Activated effector memory CD4-positive, alpha-beta T cell treated with Interleukin-2 at 50 U/mL for 16 hours (primary cell): Measurements from ENCODE around the gene AHDC1.

ENCODE experiments used
- DNase-seq: peaks from one replicate; pipeline ENCODE4 v3.0.0-alpha.2; 2020

The AHDC1 gene

GRCh38 chr1:27596261-27596660 is 7.7 kb downstream of the AHDC1 start:
- no peak for DNase-seq

GRCh38 chr1:27595597-27595996 is 8.3 kb downstream of the AHDC1 start:
- no peak for DNase-seq

GRCh38 chr1:27594564-27595510 is 9.1 kb downstream of the AHDC1 start:
- DNase-seq: no peak

DNA sequence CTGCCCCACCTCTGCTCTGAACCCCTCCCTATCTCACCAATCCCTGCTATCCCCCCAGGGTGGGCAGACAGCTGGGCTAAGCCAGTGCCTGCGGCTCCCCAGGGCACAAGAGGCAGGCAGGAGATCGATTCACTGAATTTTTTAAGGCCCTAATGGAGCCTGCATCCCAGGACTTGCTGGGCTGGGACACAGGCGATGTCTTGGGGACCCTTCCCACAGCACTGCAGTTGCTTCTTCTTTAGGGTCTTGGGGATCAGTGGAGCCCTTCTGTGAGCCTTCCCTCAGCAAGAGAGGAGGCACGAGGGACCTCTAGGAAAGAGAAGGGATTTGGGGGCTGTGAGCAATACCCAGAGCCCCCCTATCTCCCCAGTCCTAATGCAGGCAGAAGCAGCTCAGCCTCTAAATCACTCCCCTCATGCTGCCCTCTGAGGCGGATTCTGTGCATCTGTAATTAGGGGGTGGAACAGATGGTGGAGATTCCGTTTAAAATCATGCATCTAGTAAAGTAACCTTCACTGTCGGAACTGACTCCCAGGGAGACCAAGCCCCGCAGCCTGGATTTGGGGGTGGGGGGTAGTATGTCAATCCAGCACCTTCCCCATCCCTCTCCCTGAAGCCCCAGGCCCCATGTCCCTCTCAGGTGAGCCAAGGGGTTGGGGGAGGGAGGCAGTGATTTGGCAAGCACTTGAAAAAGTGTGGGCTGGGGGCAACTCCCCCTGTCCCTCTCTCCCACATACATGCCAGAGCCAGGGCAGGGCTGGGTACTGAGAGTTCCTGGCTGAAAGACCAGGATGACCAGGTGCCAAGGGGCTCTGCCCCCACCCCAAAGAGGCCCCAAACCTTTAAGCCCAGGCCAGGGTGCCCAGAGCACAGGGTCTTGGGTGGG is 10.0 kb downstream of the AHDC1 start:
- DNase-seq: no peak

DNA sequence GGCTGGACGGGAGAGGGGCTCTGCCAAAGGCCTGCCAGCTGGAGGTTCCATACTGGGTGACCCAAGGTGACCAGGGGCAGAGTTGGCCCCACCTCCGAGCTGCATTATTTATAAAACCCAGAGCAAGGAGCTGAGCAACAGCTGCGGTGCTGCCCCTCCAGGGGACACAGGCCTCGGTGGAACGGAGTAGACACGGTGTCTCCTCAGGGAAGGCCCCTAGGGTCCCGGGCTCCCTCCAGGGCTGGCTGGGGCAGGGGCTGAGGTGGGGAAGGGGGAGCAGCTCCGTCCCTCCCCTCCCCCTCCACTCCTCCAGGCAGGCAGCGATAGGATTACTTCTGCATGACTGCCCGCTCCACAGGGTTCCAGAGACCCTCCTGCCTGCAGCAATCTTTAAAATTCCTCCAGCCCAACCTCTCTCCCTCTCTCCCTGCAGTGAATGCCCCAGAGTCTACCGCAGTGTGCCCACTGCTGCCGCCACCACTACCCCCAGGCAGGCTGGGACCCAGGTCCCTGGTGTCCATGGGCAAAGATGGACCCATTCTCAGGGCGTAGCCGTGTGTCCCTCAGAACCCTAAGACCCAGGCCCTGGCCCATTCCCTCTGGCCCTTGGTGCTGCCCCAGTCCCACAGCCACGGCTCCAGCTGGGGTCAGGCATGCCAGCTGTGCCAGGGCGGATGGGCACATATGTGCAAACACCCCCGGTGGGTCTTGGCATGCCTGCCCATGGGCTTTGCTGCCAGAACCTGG is 10.8 kb downstream of the AHDC1 start:
- no peak for DNase-seq

DNA sequence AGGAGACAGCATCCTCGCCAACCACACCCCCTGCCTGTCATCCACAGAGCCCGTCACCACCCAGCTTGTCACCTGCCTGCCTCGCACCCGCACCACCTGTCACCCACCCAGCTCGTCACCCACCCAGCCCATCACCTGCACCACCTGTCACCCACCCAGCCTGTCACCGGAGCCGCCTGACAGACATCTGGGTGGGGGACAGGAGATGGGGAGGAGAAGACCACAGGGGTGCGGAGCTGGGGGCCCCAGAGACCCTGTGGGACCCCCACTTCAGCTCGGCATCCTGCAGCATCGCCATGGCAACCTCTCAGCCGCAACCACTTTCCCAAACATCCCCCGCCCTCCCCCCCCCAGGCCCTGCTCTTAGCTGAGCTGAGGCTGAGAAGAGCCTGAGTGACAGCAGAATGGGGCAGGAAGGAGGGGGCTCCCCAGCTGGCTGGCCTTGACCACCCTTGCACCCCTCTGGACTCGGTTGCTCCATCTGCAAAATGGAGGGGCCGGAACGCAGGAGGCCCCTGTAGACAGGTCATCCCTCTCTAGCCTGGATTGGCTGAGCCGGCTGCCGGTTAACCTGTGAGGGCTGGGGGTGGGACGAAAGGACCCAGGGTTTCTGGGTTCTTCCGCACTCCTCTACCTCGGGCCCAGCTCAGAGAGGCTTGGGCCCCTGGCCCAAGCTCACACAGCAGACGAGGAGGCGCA is 11.6 kb downstream of the AHDC1 start:
- DNase-seq: no peak

DNA sequence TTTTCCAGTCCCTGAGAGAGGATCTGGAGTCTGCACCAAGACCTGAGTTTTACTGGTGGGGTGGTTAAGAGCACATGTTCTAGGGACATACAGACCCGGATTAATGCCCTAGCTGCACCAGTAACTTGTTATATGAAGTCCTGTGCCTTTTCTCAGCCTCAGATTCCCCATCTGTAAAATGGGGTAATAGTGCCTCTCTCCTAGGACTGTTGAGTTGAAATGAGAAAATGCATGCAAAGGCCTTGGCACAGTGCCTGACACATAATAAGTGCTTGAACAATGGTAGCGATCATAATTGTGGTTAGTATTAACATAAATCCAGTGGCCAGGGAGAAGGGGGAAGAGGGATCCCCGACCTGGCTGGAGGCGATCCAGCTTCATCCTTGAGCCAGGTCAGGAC is 12.3 kb downstream of the AHDC1 start:
- no peak for DNase-seq

DNA sequence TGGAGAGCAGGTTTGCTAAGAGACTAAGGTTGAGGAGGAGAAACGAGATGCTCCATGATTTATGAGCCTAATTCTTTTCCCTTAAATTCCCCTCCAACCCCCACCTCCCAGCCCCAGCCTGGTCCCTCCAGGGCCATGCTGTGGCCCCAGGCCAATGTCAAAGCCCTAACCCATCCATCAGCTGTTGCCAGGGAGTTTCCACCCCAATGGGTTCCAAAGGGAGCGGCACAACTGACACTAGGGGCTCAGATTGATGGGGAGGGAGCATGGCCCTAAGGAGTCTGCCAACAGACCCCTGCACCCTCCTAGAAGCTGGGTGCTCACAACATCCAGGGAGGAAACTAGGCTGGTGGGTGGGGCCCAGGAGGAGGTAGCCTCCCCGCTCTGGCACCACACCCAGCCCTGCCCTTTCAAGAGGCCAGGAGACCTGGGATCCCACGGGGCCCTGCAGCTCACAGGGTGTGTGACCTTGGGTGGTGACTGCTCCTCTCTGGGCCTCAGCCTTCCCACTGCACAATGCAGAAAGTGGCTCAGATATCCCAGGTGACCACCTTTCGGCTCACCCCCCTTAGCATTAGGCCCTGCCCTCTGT is 12.9 kb downstream of the AHDC1 start:
- no peak for DNase-seq

GRCh38 chr1:27589841-27590426 is 14.0 kb downstream of the AHDC1 start:
- DNase-seq: no peak

- no peak for DNase-seq
Measured at GRCh38 chr1:27589441-27589840, 14.5 kb downstream of the AHDC1 start.

DNA sequence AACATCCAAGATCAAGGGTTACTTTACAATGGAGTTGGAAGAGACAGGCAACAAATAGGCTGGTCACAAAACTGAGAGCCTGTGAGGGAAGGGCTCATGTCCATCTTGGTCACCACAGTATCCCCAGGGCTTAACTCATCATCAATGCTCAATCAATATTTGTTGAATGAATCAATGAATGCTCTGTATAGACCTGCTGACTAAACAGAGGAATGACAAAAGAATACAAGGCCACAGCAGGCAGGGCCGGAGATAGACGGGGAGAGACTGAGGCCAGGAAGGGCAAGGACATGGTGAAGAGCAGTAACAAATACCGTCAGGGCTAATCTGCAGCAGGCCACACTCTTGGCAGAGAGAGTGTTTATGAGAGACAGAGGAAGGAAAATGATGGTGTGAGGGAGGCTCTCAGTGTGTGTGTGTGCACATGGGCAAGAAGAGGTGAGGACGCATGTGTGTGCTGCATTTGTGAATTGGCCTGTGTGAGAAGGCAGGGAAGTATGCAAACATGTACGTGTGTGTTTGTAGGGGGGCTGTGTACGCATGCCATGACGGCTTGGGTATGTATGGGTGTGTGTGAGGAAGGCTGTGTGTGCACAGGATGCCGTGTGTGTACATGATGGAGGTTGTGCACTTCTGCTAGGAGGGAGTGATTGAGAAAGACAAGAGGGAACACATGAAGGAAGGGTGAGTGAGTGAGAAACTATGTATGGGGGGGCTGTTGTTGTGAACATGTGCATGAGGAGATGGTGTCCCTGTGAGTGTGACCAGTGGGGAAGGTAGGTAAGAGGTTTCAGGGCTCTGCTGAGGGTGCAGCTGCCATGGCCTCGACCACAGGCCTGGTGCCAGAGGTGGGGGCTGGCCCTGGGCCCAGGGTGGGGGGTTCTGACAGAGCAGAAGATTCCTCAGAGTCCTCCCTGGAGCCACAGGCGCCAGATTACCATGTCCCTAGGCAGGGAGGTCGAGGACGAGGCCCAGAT is 15.4 kb downstream of the AHDC1 start:
- DNase-seq: no peak

DNA sequence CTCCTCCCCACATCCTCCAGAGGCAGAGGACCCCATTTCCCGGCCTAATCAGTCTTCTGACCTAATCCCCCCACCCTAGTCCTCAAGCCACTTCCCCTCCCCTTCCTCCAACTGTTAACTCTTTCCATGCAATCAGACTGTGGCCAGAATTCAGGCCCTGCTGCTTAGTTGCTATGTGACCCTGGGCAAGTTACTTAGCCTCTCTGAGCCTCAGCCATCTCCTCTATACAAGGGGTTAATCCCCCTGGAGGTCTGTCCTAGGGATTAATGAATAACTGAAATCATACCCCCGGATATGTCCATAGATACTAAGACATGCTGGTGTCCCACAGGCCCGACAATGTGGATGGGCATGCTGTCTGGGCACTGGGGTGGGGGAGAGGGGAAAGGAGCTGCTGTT is 18.3 kb downstream of the AHDC1 start:
- no peak for DNase-seq

DNA sequence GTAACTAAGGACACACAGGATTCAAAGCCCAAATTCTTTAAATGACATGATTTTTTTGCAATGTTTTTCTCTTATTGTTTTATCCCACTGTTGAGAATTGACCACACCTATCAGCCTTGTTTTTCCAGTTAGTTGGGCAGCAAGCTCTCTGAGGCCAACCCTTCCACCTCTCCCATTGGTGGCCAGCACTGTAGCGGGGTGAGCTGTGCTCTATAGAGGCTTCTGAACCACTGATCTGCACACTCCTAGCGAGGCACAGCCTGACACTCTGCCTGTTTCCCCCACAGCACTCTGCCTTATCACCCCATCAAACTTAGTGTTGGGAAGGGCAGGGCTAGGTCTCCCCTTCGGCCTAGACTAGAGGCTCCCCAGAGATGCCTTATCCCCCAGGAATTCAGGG is 19.5 kb downstream of the AHDC1 start:
- no peak for DNase-seq

DNA sequence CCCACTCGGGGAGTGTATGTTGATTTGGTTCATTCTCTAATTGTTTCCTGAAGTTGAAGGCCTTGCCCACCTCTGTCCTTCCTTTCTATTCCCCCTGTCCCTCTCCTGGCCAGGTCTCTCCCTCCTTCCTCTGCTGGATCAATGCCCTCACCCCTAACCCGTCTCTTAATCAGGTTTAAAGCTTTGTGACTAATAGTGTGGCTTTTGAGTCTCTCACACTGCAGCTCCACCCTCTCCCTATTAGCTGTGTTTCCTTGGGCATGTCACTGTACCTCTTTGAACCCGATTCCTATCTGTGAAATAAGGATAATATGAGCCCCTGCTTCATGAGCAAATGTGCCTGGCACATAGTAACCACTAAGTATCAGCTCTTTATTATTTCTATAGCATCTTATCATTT is 20.5 kb downstream of the AHDC1 start:
- no peak for DNase-seq

DNA sequence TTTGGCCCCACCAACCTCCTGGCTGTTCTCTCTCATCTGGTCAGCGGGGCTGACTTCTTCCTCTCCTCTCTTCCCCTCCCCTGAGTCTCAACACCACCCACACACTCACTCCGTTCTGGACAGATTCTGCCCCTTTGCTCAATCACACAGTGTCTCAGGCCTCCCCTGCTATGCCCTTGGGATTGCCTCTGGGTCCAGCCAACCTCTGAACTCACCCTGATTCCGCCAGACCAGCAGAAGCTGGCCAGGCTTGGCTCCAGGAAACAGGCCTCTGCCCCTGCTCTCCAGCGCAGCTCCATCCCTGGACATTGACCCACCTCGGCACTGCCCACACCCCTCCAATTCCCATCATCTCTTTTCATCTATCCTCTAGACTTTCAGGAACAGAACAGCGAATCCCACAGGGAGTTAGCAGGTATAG is 22.1 kb downstream of the AHDC1 start:
- no peak for DNase-seq

GRCh38 chr1:27577504-27578188 is 26.3 kb downstream of the AHDC1 start:
- DNase-seq: no peak

DNA sequence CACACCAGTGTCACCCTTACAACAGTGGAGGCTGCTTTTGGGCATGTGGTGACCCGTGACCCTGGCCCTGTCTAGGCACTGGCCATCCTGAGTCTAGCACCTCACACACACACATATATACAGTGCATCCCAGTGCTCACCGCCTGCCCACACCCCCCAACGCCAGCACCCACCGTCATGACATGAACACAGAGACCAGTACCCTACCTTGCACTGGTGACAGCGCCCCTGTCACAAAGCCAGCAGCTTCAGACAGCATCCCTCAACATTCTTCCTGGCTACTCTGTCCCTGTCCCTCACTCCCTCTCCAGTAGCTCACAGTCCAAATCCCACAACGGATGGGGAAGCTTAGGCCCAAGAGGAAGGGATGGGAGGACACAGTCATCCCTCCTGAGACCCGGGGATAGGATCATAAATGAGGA is 27.1 kb downstream of the AHDC1 start:
- DNase-seq: no peak

- no peak for DNase-seq
Measured at GRCh38 chr1:27575840-27576331, 28.1 kb downstream of the AHDC1 start.
